ENCODE measurements around the gene CD1E. TPM values are rescaled to one million over a fixed set of nuclear protein-coding genes. Genes with fewer than 3 reads are reported as not detected.

The CD1E gene
- total RNA-seq, 4 donors from 2014 or later: not detected

GRCh38 chr1:158393476-158393875, 39.8 kb downstream of the CD1E start:
- no peak for TF ChIP-seq CTCF (IDR thresholded peaks at IDR 0.05 in 4 of 5, conservative IDR thresholded peaks at IDR 0.05 in 1 of 5)
- no peak for TF ChIP-seq POLR2A (IDR thresholded peaks at IDR 0.05)
- Histone ChIP-seq H3K36me3 (no peaks in the 10 kb centered on the region), H3K27ac (no peak overlapping the region), H3K9me3 (no peaks in the 10 kb centered on the region), H3K4me1 (no peaks in the 10 kb centered on the region), H3K4me3 (no peak overlapping the region), H3K27me3 (no peaks in the 10 kb centered on the region)
- ATAC-seq: no peak
- intact Hi-C loops (cut with DNase I; ENCODE audit: low total_unique reads) (no loop called here), in situ Hi-C loops (cut with MboI; ENCODE audit: low sequenced_read_pairs in 4 of 4) (no loop called here)
- no peak for DNase-seq

GRCh38 chr1:158396646-158397045, 43.0 kb downstream of the CD1E start:
- no peak for DNase-seq
- intact Hi-C loops (cut with DNase I; ENCODE audit: low total_unique reads): no loop called here
- H3K27ac ChIP-seq: no peak overlapping the region
- no peaks in the 10 kb centered on the region for H3K27me3 ChIP-seq
- no peak for TF ChIP-seq POLR2A (IDR thresholded peaks at IDR 0.05)
- TF ChIP-seq CTCF (IDR thresholded peaks at IDR 0.05 in 4 of 5, conservative IDR thresholded peaks at IDR 0.05 in 1 of 5): no peak
- H3K4me1 ChIP-seq: no peaks in the 10 kb centered on the region
- ATAC-seq: no peak
- in situ Hi-C loops (cut with MboI; ENCODE audit: low sequenced_read_pairs in 4 of 4): no loop called here
- no peaks in the 10 kb centered on the region for H3K36me3 ChIP-seq
- no peak overlapping the region for H3K4me3 ChIP-seq
- no peaks in the 10 kb centered on the region for H3K9me3 ChIP-seq

- DNase-seq: no peak
- no peak for TF ChIP-seq CTCF (IDR thresholded peaks at IDR 0.05 in 4 of 5, conservative IDR thresholded peaks at IDR 0.05 in 1 of 5)
- TF ChIP-seq POLR2A (IDR thresholded peaks at IDR 0.05): no peak
- intact Hi-C loops (cut with DNase I; ENCODE audit: low total_unique reads) (no loop called here), in situ Hi-C loops (cut with MboI; ENCODE audit: low sequenced_read_pairs in 4 of 4) (no loop called here)
- Histone ChIP-seq H3K36me3 (no peaks in the 10 kb centered on the region), H3K27ac (no peak within 1 kb of the TSS), H3K27me3 (no peaks in the 10 kb centered on the region), H3K9me3 (no peaks in the 10 kb centered on the region), H3K4me3 (no peak within 1 kb of the TSS), H3K4me1 (no peaks in the 10 kb centered on the region)
- ATAC-seq: no peak
Observed at GRCh38 chr1:158398818-158399514, 45.3 kb downstream of the CD1E start, which contains the start of gene OR10T2. Gene OR10T2 (minus strand): TSS chr1:158399466. CDS start chr1:158399466, 0 bp downstream.

DNA sequence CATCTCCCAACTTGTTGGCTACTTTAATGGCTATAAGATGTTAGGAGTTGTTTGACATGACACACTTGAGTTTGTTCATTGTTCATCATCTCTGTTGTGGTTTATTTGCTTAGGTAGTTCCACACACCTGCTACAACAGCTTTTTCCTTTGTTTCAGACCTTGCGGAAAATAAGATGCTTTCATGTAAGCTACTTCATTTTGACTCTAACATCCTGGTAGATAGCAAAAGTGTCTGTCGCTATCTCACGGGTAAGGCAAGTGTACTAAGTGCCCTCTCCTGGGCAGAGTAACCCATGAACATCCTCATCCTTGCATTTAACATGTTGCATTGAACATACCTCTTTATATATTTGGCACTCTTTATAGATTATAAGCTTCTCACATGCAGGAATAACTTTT, 47.2 kb downstream of the CD1E start:
- ATAC-seq: no peak
- H3K27ac ChIP-seq: no peak overlapping the region
- intact Hi-C loops (cut with DNase I; ENCODE audit: low total_unique reads): no loop called here

More for the DNA sequence above, 47.2 kb downstream of the CD1E start:
- Histone ChIP-seq H3K27me3 (no peaks in the 10 kb centered on the region), H3K4me3 (no peak overlapping the region), H3K4me1 (no peaks in the 10 kb centered on the region), H3K36me3 (no peaks in the 10 kb centered on the region), H3K9me3 (no peaks in the 10 kb centered on the region)
- DNase-seq: no peak
- in situ Hi-C loops (cut with MboI; ENCODE audit: low sequenced_read_pairs in 4 of 4): no loop called here
- no peak for TF ChIP-seq POLR2A (IDR thresholded peaks at IDR 0.05)
- TF ChIP-seq CTCF (IDR thresholded peaks at IDR 0.05 in 4 of 5, conservative IDR thresholded peaks at IDR 0.05 in 1 of 5): no peak

All from gastrocnemius medialis (tissue), 4 donors.